SK-N-MC (cell line): ENCODE results near the gene CFAP69.

Source experiments
- EZH2 ChIP-seq: fragments of 200-600 bp; sonication (generic); IDR thresholded peaks from one replicate; pipeline ENCODE4 v1.6.1; 2017; ENCODE audit warnings: antibody characterized with exemption
- FOXP2 ChIP-seq: optimal IDR thresholded peaks from 2 replicates; pipeline ENCODE3; 2011; ENCODE audit warnings: mild to moderate bottlenecking, moderate library complexity; ENCODE audit not compliant: insufficient read depth; ENCODE audit errors: extremely low read length, control extremely low read depth
- POLR2AphosphoS5 ChIP-seq: IDR thresholded peaks from 2 replicates; pipeline ENCODE4 v1.6.1; 2012; ENCODE audit warnings: mild to moderate bottlenecking, low read depth, low read length, borderline replicate concordance

DNA sequence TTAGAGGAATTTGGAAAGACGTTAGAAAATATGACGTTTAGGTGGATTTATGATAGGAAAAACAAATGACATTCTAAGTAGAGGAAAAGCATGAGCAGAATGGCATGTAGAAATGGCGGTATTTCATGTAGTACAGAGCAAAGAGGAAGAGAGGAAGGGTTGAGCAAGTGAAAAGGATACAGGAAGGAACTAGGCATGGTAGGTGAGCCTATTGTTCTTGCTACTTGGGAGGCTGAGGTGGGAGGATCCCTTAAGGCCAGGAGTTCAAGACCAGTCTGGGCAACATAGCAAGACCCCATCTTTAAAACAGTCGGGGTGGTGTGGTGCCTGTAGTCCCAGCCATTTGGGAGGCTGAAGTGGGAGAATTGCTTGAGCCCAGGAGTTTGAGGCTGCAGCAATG, 102.8 kb downstream of the CFAP69 start:
- no peak for TF ChIP-seq POLR2AphosphoS5
- TF ChIP-seq EZH2: no peak
- no peak for TF ChIP-seq FOXP2
